ENCODE data around the gene PARD6A. TPM values are rescaled to one million over a fixed set of nuclear protein-coding genes. Genes with fewer than 3 reads are reported as not detected.

The PARD6A gene
- total RNA-seq, 1 experiment from 2014 or later: 10.8 TPM

- Histone ChIP-seq H2AK5ac (ENCODE audit: insufficient read length, low read length) (no peak overlapping the region), H3K79me2 (ENCODE audit: insufficient read depth, low read length) (peaks cover 3% of the 10 kb centered on the region; the same call in 1 of the 2 replicates), H3K23ac (ENCODE audit: insufficient read length, low read depth, low read length) (no peak overlapping the region), H3K14ac (ENCODE audit: insufficient read depth, low read length) (no peak overlapping the region), H4K5ac (ENCODE audit: insufficient read length, low read depth, low read length) (no peak overlapping the region), H3K23me2 (ENCODE audit: insufficient read length, low read depth, low read length, poor library complexity, severe bottlenecking) (no peaks in the 10 kb centered on the region), H3K79me1 (ENCODE audit: insufficient read depth, low read depth, low read length, poor library complexity, severe bottlenecking) (peaks cover 3% of the 10 kb centered on the region), H2BK5ac (ENCODE audit: insufficient read length, low read length) (no peak overlapping the region), H3K4me1 (ENCODE audit: insufficient read depth, low read length) (no peaks in the 10 kb centered on the region), H2BK15ac (ENCODE audit: low read depth, low read length) (no peak overlapping the region), H3K4ac (ENCODE audit: low read depth, low read length) (no peak overlapping the region), H2AFZ (ENCODE audit: low read length) (no peak overlapping the region), H3K27ac (ENCODE audit: insufficient read length, low read depth, low read length) (no peak overlapping the region), H3K4me2 (ENCODE audit: insufficient read depth, insufficient read length, low read length) (no peak overlapping the region), H3K9me3 (ENCODE audit: control insufficient read depth, low read depth, low read length) (no peaks in the 10 kb centered on the region), H3K27me3 (ENCODE audit: insufficient read depth, low read length) (no peaks in the 10 kb centered on the region), H3T11ph (ENCODE audit: low read length) (no peak overlapping the region), H4K20me1 (ENCODE audit: control insufficient read depth, insufficient read depth, insufficient read length) (no peaks in the 10 kb centered on the region), H2BK12ac (ENCODE audit: insufficient read length, low read depth, low read length) (no peak overlapping the region), H2BK120ac (ENCODE audit: low read depth, low read length, poor library complexity, severe bottlenecking) (no peak overlapping the region), H3K9ac (ENCODE audit: extremely low read depth, insufficient read length, low read length) (no peak overlapping the region), H2BK20ac (ENCODE audit: low read depth, low read length, poor library complexity, severe bottlenecking) (no peak overlapping the region), H4K91ac (ENCODE audit: insufficient read length, low read depth, low read length) (no peak overlapping the region), H4K8ac (replicated peaks; ENCODE audit: insufficient read length, low read depth, low read length) (no peak overlapping the region), H3K18ac (ENCODE audit: insufficient read length, low read depth, low read length) (no peak overlapping the region), H3K56ac (ENCODE audit: insufficient read length, low read depth, low read length) (no peak overlapping the region)
- no CpG with 5 or more reads among the region's 1 CpG for WGBS (ENCODE audit: extremely low coverage, insufficient read length, low lambda C conversion rate)
- no peak for DNase-seq
- Mint-ChIP-seq H3K27me3 (ENCODE audit: low read depth) (no peaks in the 10 kb centered on the region), H3K36me3 (ENCODE audit: insufficient read depth in 1 of 3, low read depth in 3 of 3) (peaks cover 3 to 6% (median 5%) of the 10 kb centered on the region in 3 experiments; a peak in 4 of 7 replicates), H3K9me3 (peaks cover 0 to 4% of the 10 kb centered on the region in 2 experiments; a peak in 1 of 5 replicates), H3K4me3 (no peak overlapping the region), H3K27ac (peak overlapping the region in 1 of 3 experiments; percentile 11; a peak in 1 of 7 replicates), H3K4me1 (peaks cover 3 to 4% of the 10 kb centered on the region in 2 experiments; a peak in 3 of 4 replicates)
- TF ChIP-seq CTCF (conservative IDR thresholded peaks at IDR 0.05): no peak
These were observed 40.7 kb downstream of the PARD6A start for GRCh38 chr16:67701420-67701819.
